A673 (cell line): ENCODE data around the gene SOBP. TPM values are rescaled to one million over a fixed set of nuclear protein-coding genes. Genes with fewer than 3 reads are reported as not detected.

Experiments used
- BruUV-seq: library from RNA; stranded (reverse); fragments of 400-500 nt; replicated peaks from 2 replicates; lab custom pipeline; 2021; lab: Mats Ljungman, UMichigan
- CTCF ChIA-PET: fragments of 300-600 bp; sonication (Branson Sonifier 250); formaldehyde crosslinking; loops from one replicate; lab custom pipeline; 2022; ENCODE audit warnings: antibody characterized with exemption; lab: Charles Lee
- POLR2A ChIA-PET: fragments of 300-600 bp; sonication (Branson Sonifier 250); formaldehyde crosslinking; loops from one replicate; lab custom pipeline; 2022; ENCODE audit warnings: antibody characterized with exemption; ENCODE audit not compliant: low non-redundant PET; lab: Charles Lee
- DNase-seq: peaks from one replicate; pipeline ENCODE4 v3.0.0-alpha.2; 2015; ENCODE audit warnings: low spot score
- H3K27ac ChIP-seq: fragments of 200-600 bp; sonication (generic); 2 replicates; pipeline ENCODE4 v1.5.1; 2016; ENCODE audit warnings: mixed run types, low read depth, mild to moderate bottlenecking, mixed read lengths, antibody characterized with exemption, low read length; ENCODE audit not compliant: poor library complexity, severe bottlenecking
- H3K27me3 ChIP-seq: fragments of 200-600 bp; sonication (generic); replicated peaks from 2 replicates; pipeline ENCODE4 v1.6.1; 2017; ENCODE audit warnings: mixed run types, low read depth, mild to moderate bottlenecking, mixed read lengths, antibody characterized with exemption, low read length; ENCODE audit not compliant: insufficient read depth, poor library complexity
- H3K36me3 ChIP-seq: fragments of 200-600 bp; sonication (generic); 2 replicates; pipeline ENCODE4 v1.6.1; 2016; ENCODE audit warnings: mixed run types, mild to moderate bottlenecking, mixed read lengths, antibody characterized with exemption, low read length; ENCODE audit not compliant: insufficient read depth, poor library complexity, severe bottlenecking
- H3K4me1 ChIP-seq: fragments of 200-600 bp; sonication (generic); 2 replicates; pipeline ENCODE4 v1.6.1; 2017; ENCODE audit warnings: mixed run types, mild to moderate bottlenecking, mixed read lengths, antibody characterized with exemption, low read length; ENCODE audit not compliant: insufficient read depth, poor library complexity, severe bottlenecking
- H3K4me3 ChIP-seq: fragments of 200-600 bp; sonication (generic); 2 replicates; pipeline ENCODE4 v1.5.1; 2016; ENCODE audit warnings: low read depth, mixed run types, mild to moderate bottlenecking, mixed read lengths, low read length; ENCODE audit not compliant: poor library complexity, severe bottlenecking
- H3K9me3 ChIP-seq: fragments of 200-600 bp; sonication (generic); 2 replicates; pipeline ENCODE4 v1.6.1; 2016; ENCODE audit warnings: mixed run types, low read depth, mild to moderate bottlenecking, mixed read lengths, antibody characterized with exemption, low read length; ENCODE audit not compliant: poor library complexity, severe bottlenecking
- EZH2 ChIP-seq: fragments of 200-600 bp; sonication (generic); IDR thresholded peaks from 2 replicates; pipeline ENCODE4 v1.6.1; 2017; ENCODE audit warnings: borderline replicate concordance, low read depth, mild to moderate bottlenecking, mixed read lengths, antibody characterized with exemption, low read length; ENCODE audit not compliant: poor library complexity, severe bottlenecking
- intact Hi-C: fragments of 100-400 bp; cut with micrococcal nuclease; formaldehyde crosslinking; loops from one replicate; pipeline ENCODE4 v1.10.0; 2022; ENCODE audit not compliant: unreplicated experiment
- total RNA-seq: library from RNA; stranded (reverse); gene quantifications from 2 replicates; pipeline ENCODE4 v1.2.3, GENCODE V29; 2021
- TF ChIP-seq, protein P1 (sequence below): fragments of 300-800, 200-600 bp; sonication (generic); conservative IDR thresholded peaks from 2 replicates; pipeline ENCODE4 v1.5.1; 2017; ENCODE audit warnings: low read depth, mild to moderate bottlenecking, antibody characterized with exemption, low read length, moderate library complexity, mixed read lengths

Gene SOBP
- total RNA-seq, 1 experiment from 2014 or later: 3.3 TPM

DNA sequence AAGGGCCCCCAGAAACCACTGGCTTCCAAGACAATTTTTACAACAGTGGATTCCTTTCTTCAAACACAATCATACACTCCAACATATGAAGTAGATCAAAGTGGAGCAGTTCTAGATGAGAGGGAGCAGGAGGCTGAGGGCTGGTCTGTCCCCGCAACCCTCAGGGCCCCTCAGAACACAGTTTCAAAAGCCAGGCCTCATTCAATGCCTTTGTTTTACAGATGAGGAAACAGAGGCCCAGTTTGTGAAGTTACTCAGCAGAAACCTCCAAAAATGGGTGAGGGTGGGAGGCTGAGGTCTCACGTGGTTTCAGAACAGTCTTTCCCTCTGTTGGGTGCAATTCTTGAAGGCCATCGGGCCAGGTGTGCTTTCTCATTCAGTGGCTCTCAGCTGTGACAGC, 199.3 kb downstream of the SOBP start:
- intact Hi-C loops: no loop called here
- no peaks in the 10 kb centered on the region for H3K36me3 ChIP-seq
- H3K4me3 ChIP-seq: no peak overlapping the region
- ChIA-PET POLR2A (no interaction called here), CTCF (no interaction called here)
- H3K9me3 ChIP-seq: no peaks in the 10 kb centered on the region
- TF ChIP-seq EZH2: no peak
- TF ChIP-seq, protein P1, sequence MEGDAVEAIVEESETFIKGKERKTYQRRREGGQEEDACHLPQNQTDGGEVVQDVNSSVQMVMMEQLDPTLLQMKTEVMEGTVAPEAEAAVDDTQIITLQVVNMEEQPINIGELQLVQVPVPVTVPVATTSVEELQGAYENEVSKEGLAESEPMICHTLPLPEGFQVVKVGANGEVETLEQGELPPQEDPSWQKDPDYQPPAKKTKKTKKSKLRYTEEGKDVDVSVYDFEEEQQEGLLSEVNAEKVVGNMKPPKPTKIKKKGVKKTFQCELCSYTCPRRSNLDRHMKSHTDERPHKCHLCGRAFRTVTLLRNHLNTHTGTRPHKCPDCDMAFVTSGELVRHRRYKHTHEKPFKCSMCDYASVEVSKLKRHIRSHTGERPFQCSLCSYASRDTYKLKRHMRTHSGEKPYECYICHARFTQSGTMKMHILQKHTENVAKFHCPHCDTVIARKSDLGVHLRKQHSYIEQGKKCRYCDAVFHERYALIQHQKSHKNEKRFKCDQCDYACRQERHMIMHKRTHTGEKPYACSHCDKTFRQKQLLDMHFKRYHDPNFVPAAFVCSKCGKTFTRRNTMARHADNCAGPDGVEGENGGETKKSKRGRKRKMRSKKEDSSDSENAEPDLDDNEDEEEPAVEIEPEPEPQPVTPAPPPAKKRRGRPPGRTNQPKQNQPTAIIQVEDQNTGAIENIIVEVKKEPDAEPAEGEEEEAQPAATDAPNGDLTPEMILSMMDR: no peak
- H3K27ac ChIP-seq: no peak overlapping the region
- no peak for DNase-seq
- BruUV-seq: no TSS peak
- no peaks in the 10 kb centered on the region for H3K27me3 ChIP-seq
- no peaks in the 10 kb centered on the region for H3K4me1 ChIP-seq

DNA sequence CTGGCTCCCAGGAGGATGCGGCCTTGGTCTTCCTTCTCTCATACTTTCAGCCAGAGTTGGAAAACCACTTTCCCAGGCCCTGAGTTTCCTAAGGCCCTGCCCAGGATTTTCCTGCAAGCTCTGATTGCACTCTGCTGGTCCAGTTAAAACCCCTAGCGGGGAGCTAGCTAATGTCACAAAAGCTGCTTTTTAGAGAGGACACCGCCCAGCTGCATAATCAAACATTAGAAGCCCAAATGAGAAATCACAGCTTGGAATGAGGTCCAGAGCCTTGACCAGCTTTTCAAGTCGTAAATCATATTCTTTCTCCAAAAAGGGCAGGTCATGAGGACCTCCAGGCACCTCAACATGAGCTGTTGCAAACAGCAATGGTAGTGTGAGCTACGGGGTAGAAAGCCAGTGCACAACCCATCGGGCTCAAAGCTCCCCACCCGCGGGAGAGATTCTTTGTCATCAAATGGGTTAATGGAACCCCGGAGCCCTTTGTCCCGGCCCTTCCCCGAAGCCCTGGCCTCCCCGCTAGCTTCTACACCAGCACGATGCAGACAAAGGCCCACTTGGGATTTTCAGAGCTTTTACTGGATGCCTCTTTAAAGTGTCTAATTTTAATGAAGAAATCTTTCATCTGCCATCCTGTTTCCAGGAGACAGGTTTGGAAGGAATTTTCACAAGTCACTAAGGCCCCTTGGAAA, 200.2 kb downstream of the SOBP start:
- intact Hi-C loops: no loop called here
- no TSS peak for BruUV-seq
- POLR2A ChIA-PET: no interaction called here
- TF ChIP-seq, protein P1: no peak
- no peak for TF ChIP-seq EZH2
- H3K4me1 ChIP-seq: no peaks in the 10 kb centered on the region
- H3K9me3 ChIP-seq: no peaks in the 10 kb centered on the region
- H3K36me3 ChIP-seq: no peaks in the 10 kb centered on the region
- DNase-seq: no peak
- no peaks in the 10 kb centered on the region for H3K27me3 ChIP-seq
- no peak overlapping the region for H3K27ac ChIP-seq
- CTCF ChIA-PET: no interaction called here
- H3K4me3 ChIP-seq: no peak overlapping the region

DNA sequence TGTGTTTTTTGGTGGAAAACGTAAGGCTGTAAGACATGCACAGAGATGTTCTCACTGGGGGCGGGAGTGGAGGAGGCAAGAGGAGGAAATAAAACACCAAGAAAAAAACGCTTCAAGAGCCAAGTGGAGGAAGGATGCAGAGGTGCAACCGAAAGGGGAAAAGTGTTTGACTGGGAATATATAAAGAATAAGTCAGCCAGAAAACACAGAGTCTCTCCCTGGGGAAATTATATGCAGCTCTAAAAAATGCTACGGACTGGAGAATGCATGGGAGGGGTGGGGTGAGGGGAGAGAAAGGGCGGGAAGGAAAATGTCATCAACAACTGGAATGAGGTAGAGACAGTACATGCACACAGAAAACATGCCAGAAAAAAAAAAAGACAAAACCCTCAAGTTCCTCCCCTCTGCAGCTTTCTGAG, 200.7 kb downstream of the SOBP start:
- no peak for TF ChIP-seq EZH2
- TF ChIP-seq, protein P1: no peak
- Histone ChIP-seq H3K4me1 (no peaks in the 10 kb centered on the region), H3K27ac (no peak overlapping the region), H3K9me3 (no peaks in the 10 kb centered on the region), H3K4me3 (no peak overlapping the region), H3K36me3 (no peaks in the 10 kb centered on the region), H3K27me3 (no peaks in the 10 kb centered on the region)
- no TSS peak for BruUV-seq
- ChIA-PET CTCF (no interaction called here), POLR2A (no interaction called here)
- intact Hi-C loops: no loop called here
- no peak for DNase-seq
